Measurements from ENCODE around the gene SERPINA1.
"Not testable (repeated sequence)": the region's sequence is repeated elsewhere in the genome, so short reads cannot be mapped to it uniquely, and the experiment has no call there.

Gene SERPINA1

DNA sequence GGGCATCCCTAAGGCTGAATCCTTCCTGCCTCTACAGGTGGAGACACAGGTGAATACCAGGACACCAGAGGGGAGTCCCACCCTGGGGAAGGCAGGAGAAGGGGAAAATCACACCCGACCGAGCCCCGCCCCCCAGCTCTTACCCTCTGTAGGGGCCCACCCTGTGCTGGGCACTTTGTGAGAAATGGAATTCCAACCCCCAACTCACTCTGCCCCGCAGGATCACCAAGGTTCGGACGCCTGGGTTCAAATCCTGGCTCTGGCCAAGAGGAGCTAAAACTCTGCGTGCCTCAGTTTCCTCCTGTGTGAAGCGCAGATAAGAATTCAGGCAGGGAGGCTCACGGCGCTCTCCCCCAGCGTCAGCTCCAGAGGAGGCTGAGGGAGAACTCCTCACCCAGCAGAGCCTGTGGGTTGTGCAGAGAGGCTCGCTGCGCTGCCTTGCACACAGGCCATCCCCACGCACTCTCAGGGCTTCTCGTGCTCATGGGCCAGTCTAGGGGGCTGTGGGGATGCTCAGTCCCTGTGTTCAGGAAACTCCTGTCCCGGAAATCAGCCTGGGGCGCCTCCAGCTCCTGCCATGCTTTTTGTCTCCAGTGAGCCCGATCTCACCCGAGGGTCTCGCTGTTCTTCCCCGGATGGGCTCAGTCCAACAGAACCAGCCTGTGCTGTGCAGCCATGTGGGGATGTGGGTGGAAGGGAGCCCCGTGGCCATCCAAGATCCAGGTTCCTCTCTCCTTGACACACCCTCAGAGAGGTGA, 18.5 kb downstream of the SERPINA1 start:
- DNase-seq (ENCODE audit: low spot score): not testable (repeated sequence)

DNA sequence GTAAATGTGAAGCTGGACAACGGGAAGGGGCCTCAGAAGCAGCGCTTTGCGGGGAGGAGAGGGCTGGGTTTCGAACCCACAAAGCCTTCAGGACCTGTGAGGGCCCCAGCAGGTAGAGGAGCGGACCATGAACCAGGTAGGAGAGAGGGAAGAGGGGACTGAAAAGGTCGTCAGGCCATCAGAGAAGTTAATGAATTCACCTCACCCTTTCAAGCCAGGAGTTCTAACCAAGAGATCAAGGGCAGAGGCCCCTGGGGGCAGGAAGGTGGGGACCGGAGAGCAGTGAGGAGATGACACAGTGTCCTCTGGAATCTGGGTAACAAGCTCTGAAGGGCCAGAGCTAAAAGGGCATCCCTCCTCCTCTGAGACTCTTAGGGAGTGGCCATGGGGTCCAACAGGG, 19.4 kb downstream of the SERPINA1 start:
- DNase-seq (ENCODE audit: low spot score): no peak

GRCh38 chr14:94368243-94368590, 20.2 kb downstream of the SERPINA1 start:
- no peak for DNase-seq (ENCODE audit: low spot score)

- DNase-seq (ENCODE audit: low spot score): no peak
These were observed 20.8 kb downstream of the SERPINA1 start for GRCh38 chr14:94367347-94368242.

DNA sequence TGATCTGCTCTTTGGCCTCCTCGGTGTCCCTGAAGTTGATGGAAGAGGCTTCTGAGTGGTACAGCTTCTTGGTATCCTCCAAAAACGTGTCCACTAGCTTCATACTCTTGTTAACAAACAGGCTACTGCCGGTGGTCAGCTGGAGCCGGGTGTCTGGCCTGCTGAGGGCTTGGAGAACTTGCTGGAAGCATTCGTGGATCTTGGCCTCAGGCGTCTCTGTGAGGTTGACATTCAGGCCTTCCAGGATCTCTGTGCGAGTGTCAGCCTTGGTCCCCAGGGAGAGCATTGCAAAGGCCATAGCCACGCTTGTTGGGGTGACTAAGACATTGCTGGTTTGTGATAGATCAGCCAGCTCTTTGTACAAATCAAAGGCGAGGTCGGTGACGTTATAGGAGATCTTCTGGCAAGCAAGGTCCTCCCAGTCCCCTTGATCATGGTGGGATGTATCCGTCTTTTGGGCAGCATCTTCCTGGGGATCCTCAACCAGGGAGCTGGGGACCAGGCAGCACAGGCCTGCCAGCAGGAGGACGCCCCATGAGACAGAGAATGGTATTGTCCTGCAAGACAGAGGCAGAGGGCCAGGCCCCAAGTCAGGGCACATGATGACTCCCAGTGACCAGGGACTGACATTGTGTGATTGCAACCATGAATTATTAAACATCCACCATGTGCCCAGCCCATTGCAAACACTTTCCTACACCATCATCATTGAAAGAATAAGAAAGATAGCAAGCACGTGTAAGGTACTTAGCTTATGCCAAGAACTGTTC, 22.1 kb downstream of the SERPINA1 start, which contains the start of gene SERPINA2:
SERPINA2 (minus strand) TSS at position 553 of the 770 bp plus-strand sequence.
- no peak for DNase-seq (ENCODE audit: low spot score)

DNA sequence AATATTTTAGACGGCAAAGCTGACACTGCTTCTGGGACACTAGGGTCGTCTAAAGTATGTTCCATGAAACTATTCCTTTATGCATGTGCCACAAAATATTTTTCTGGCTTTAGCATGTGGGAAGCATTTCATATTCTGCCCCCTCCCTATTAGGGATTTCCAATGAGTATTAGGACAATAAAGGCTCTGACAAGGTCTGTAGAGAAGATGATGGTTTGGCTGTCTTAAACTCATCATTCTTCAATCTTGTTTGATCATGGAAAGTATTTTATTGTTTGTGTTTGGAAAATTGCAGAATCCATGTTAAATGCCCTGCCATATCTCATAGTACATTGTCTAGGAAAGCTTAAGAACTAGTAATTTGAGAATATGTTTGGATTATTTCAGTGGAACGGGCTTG, 22.8 kb downstream of the SERPINA1 start:
- DNase-seq (ENCODE audit: low spot score): no peak

DNA sequence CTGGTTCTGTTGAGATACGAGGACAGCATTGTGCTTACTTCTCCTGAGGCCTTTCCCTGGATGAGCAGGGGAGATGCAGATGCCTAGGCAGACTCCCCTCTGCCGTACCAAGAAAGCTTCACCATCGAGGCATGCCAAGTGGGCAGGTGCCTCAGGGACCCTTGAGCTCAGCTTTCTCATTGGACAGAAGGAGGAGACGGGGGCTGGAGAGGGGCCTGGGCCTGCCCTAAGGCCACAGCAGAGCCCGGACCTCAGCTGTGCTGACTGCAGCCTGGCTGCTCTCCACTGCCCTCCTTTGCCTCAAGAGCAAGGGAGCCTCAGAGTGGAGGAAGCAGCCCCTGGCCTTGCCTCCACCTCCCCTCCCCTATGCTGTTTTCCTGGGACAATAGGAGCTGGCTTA, 23.4 kb downstream of the SERPINA1 start:
- DNase-seq (ENCODE audit: low spot score): no peak

DNA sequence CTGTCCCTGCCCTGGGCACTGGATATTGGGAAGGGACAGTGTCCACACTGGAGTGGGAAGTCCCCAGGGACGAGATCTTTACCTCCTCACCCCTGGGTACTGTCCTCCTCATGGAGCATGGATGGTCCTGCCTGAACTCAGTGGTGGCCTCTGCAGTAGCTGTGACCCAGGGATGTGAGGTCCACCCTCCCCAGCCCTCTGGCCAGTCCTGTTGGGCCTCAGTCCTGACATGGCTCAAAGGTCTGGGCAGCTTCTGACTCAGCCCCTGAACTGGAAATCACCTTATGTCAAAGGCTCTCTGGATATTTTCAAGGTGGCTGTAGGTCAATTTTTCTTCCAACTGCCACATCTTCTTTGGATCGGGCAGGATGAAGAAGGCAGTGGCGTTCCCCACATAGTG, 24.4 kb downstream of the SERPINA1 start:
- no peak for DNase-seq (ENCODE audit: low spot score)

DNA sequence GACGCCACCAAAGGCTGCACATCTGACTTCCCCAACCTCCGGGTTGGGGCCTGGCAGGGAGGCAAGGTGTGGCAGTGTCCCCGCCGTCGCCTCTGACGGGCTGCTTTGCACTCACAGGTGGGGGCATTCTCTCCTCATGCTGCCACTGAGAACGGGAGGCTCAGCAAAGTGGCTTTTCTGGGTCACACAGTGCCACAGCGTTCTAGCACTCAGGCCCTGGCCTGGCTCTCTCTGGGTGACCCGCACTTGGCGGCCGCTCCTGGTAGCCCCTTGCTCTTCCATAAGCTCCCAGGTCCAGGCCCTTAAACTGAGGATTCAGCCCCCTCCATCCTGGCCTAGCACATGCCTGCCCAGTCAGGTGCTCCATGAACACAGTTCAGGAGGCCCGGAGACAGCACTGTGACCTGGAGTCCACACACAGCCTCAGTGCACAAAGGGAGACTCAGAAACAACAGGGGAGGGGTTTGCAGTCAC, 25.2 kb downstream of the SERPINA1 start:
- DNase-seq (ENCODE audit: low spot score): no peak

- DNase-seq (ENCODE audit: low spot score): no peak
These were observed 25.7 kb downstream of the SERPINA1 start for GRCh38 chr14:94362614-94363133.

GRCh38 chr14:94361682-94362081, 26.7 kb downstream of the SERPINA1 start:
- DNase-seq (ENCODE audit: low spot score): no peak

DNA sequence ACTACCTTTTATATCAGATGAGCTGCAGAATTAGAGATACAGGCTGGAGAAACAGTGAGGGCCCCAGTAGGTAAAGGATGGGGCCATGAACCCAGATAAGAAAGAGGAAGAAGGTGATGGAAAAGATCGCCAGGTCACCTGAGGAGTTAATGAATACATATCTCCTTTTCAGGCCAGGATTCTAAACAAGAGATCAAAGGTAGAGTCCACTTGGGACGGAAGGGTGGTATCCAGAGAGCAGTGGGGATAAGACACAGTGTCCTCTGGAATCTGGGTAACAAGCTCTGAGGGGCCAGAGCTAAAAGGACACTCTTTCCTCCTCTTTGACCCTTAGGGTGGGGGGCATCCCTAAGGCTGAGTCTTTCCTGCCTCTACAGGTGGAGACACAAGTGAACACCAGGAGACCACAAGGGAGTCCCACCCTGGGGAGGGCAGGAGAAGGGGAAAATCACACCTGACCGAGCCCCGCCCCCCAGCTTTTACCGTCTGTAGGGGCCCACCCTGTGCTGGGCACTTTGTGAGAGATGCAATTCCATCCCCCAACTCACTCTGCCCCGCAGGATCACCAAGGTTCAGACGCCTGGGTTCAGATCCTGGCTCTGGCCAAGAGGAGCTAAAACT, 27.3 kb downstream of the SERPINA1 start:
- DNase-seq (ENCODE audit: low spot score): no peak

- no peak for DNase-seq (ENCODE audit: low spot score)
These were observed 31.2 kb downstream of the SERPINA1 start for GRCh38 chr14:94357166-94357565.

GRCh38 chr14:94356379-94357056, 31.9 kb downstream of the SERPINA1 start:
- DNase-seq (ENCODE audit: low spot score): no peak

- DNase-seq (ENCODE audit: low spot score): no peak
These were observed 33.1 kb downstream of the SERPINA1 start for GRCh38 chr14:94355191-94355794.

DNA sequence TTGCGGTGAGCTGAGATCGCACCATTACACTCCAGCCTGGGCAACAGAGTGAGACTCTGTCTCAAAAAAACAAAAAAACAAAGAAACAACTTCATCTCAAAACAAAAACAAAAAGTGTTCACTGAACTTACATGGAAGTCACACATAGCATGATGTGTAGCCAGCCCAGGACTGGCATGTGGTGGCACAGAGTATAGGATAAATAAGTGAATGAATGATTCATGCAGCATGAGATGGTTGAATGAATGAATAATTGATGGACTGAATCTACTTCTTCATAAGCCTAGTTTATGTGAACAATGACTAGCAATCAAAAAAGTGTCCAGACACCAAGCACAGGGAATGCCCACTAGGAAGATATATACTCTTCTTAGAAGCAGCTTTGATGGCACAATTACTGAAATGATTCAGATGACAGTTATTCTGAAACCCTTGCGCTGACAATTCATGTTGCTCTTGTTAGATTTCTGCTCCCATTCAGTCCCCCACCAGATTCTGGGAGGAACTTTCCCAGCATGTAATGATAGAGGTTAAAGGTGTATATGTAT, 33.7 kb downstream of the SERPINA1 start:
- no peak for DNase-seq (ENCODE audit: low spot score)

DNA sequence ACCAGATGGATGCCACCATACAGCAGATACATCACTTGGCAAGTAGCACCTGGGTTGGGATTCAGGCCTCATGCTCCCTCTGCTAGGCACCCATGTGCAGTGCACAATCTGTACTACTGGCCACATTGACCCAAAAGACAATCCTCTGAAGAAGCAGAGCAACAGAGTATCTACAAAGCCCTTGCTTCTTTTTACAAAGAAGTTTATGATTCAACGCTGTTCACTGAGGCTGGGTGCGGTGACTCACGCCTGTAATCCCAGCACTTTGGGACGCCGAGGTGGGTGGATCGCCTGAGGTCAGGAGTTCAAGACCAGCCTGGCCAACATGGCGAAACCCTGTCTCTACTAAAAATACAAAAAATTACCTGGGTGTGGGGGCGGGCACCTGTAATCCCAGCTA, 34.2 kb downstream of the SERPINA1 start:
- DNase-seq (ENCODE audit: low spot score): not testable (repeated sequence)

GRCh38 chr14:94349276-94349675, 39.1 kb downstream of the SERPINA1 start:
- DNase-seq (ENCODE audit: low spot score): no peak

DNA sequence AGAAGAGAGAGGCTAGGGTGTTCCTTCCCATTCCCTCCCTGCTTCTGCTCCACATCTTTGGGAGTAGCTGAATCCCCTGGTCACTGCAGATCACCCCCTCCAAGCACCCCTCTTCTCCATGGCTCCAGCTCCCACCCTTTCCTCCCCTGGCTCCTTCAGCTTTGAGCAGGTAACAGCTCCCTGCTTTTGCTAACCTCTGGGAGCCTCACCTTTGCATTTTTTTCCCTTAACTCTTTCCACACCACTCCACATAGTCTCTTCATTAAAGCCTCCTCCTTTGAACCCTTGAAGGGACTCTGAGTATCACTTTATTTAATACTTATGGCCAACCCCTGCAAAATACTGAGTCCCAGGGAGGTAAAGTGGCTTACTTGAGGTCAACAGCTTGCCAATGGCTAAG, 39.6 kb downstream of the SERPINA1 start:
- DNase-seq (ENCODE audit: low spot score): no peak

DNA sequence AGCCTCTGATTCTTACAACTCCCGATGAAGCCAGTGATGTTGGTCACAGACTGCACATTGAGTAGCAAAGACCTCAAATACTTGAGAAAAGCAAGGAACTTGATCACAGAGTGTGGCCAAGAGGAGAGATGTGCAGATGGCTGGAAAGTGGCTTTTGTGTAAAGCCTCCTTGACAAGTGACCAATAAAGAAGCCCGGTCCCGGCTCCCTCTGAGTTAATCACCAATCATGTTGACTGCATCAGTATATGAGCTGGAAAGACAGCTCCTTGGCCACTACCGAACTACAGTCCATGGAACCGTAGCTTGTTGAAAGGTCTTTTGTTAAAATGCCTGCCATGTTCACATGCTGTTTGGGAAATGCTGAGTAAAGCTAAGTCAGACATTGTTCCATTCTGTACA, 41.6 kb downstream of the SERPINA1 start:
- no peak for DNase-seq (ENCODE audit: low spot score)
